ENCODE data around the gene GARIN5A.

GARIN5A gene

GRCh38 chr19:50497022-50497405 lies 20.4 kb upstream of the GARIN5A start:
- H3K9ac ChIP-seq (ENCODE audit: low read depth in 1 of 2, low read length in 2 of 2): no peak overlapping the region
- no peak overlapping the region for H3K27ac ChIP-seq (ENCODE audit: low read depth, low read length)
- no peak overlapping the region for H3K4me3 ChIP-seq (ENCODE audit: low read depth in 1 of 2, low read length in 2 of 2)

GRCh38 chr19:50496189-50497021 lies 19.8 kb upstream of the GARIN5A start:
- H3K36me3 ChIP-seq (ENCODE audit: control insufficient read depth in 1 of 2, insufficient read depth in 2 of 2, low read length in 2 of 2): no peaks in the 10 kb centered on the region
- no peak overlapping the region for H3K4me3 ChIP-seq (ENCODE audit: low read depth in 1 of 2, low read length in 2 of 2)
- H3K27ac ChIP-seq (ENCODE audit: low read depth, low read length): no peak overlapping the region
- no peak overlapping the region for H3K9ac ChIP-seq (ENCODE audit: low read depth in 1 of 2, low read length in 2 of 2)
- peaks cover 0 to 3% of the 10 kb centered on the region in 2 donors for H3K27me3 ChIP-seq (ENCODE audit: control insufficient read depth in 1 of 2, insufficient read depth in 2 of 2, low read length in 2 of 2)
- no peaks in the 10 kb centered on the region for H3K9me3 ChIP-seq (ENCODE audit: control insufficient read depth in 1 of 2, low read length in 2 of 2)
- H3K4me1 ChIP-seq (ENCODE audit: control insufficient read depth in 1 of 2, insufficient read depth in 2 of 2, low read length in 2 of 2): peaks cover 0 to 3% of the 10 kb centered on the region in 2 donors

More at GRCh38 chr19:50497022-50497405, 20.4 kb upstream of the GARIN5A start:
- Histone ChIP-seq H3K27me3 (ENCODE audit: control insufficient read depth in 1 of 2, insufficient read depth in 2 of 2, low read length in 2 of 2) (no peaks in the 10 kb centered on the region), H3K9me3 (ENCODE audit: control insufficient read depth in 1 of 2, low read length in 2 of 2) (no peaks in the 10 kb centered on the region), H3K4me1 (ENCODE audit: control insufficient read depth in 1 of 2, insufficient read depth in 2 of 2, low read length in 2 of 2) (peaks cover 0 to 2% of the 10 kb centered on the region in 2 donors), H3K36me3 (ENCODE audit: control insufficient read depth in 1 of 2, insufficient read depth in 2 of 2, low read length in 2 of 2) (no peaks in the 10 kb centered on the region)

DNA sequence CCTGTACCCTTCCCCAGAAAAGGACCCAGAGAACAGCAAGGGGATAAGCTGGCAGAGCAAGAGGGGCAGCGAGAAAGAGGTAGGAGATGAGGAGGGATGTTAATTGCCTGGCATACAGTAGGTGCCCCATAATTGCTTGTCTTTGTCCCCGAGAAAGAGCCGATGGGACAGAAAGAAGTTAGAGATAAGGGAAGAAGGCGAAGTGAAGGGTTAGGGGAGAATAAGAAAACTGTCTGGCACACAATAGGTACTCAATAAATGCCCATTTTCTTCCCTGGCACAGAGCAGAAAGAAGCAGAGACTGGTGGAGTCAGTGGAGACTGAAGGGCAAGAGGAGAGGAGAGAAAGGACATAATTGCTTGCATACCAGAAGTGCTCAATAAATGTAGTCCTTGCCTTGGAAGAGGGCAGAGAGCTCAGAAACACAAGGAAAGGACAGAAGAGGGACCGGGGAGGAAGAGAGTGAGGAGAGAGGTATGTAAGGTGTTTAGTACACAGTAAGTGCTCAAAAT lies 18.4 kb upstream of the GARIN5A start:
- Histone ChIP-seq H3K4me3 (ENCODE audit: low read depth in 1 of 2, low read length in 2 of 2) (no peak overlapping the region), H3K9ac (ENCODE audit: low read depth in 1 of 2, low read length in 2 of 2) (no peak overlapping the region), H3K27me3 (ENCODE audit: control insufficient read depth in 1 of 2, insufficient read depth in 2 of 2, low read length in 2 of 2) (peaks cover 0 to 3% of the 10 kb centered on the region in 2 donors), H3K4me1 (ENCODE audit: control insufficient read depth in 1 of 2, insufficient read depth in 2 of 2, low read length in 2 of 2) (peaks cover 0 to 3% of the 10 kb centered on the region in 2 donors), H3K36me3 (ENCODE audit: control insufficient read depth in 1 of 2, insufficient read depth in 2 of 2, low read length in 2 of 2) (no peaks in the 10 kb centered on the region), H3K9me3 (ENCODE audit: control insufficient read depth in 1 of 2, low read length in 2 of 2) (no peaks in the 10 kb centered on the region), H3K27ac (ENCODE audit: low read depth, low read length) (no peak overlapping the region)

DNA sequence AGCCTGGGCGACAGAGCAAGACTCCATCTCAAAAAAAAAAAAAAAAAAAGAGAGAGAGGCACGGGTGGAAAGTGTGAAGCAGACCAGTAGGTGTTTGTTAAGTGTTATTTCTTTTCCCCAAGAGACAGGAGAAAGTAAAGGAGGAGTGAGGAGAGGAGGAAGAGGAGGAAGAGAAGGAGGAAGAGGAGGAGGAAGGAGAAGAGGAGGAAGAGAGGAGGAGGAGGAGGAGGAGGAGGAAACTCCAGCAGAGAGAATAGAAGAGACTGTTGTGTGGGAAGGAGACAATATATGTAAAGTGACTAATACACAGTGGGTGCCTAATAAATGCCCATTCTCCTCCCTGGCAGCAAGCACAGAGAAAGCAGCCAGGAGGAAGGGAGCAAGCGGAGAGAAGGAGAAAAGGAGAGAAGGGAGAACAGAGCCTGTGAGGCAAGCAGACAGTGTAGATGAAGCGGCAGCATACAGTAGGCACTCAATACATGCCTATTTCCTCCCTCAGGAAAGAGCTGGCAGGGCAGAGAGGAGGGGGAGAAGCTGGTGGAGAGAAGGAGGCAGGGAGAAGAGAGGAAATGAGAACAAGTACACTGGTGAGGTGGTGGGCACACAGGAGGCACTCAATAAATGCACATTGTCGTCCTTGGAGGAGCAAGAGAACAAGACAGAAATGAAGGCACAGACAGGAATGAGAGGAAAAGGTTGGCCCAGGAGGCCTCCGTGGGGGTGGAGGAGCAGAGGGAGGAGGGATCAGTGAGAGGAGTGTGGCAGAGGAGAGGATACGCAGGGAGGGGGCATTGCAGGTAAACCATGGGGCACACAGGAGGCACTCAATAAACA lies 17.8 kb upstream of the GARIN5A start:
- Histone ChIP-seq H3K4me1 (ENCODE audit: control insufficient read depth in 1 of 2, insufficient read depth in 2 of 2, low read length in 2 of 2) (peaks cover 0 to 3% of the 10 kb centered on the region in 2 donors), H3K4me3 (ENCODE audit: low read depth in 1 of 2, low read length in 2 of 2) (no peak overlapping the region), H3K9me3 (ENCODE audit: control insufficient read depth in 1 of 2, low read length in 2 of 2) (no peaks in the 10 kb centered on the region), H3K27ac (ENCODE audit: low read depth, low read length) (no peak overlapping the region), H3K9ac (ENCODE audit: low read depth in 1 of 2, low read length in 2 of 2) (no peak overlapping the region), H3K36me3 (ENCODE audit: control insufficient read depth in 1 of 2, insufficient read depth in 2 of 2, low read length in 2 of 2) (no peaks in the 10 kb centered on the region), H3K27me3 (ENCODE audit: control insufficient read depth in 1 of 2, insufficient read depth in 2 of 2, low read length in 2 of 2) (peaks cover 0 to 3% of the 10 kb centered on the region in 2 donors)

GRCh38 chr19:50493171-50493570 lies 16.5 kb upstream of the GARIN5A start:
- Histone ChIP-seq H3K36me3 (ENCODE audit: control insufficient read depth in 1 of 2, insufficient read depth in 2 of 2, low read length in 2 of 2) (no peaks in the 10 kb centered on the region), H3K9me3 (ENCODE audit: control insufficient read depth in 1 of 2, low read length in 2 of 2) (no peaks in the 10 kb centered on the region), H3K4me3 (ENCODE audit: low read depth in 1 of 2, low read length in 2 of 2) (no peak overlapping the region), H3K4me1 (ENCODE audit: control insufficient read depth in 1 of 2, insufficient read depth in 2 of 2, low read length in 2 of 2) (peaks cover 0 to 3% of the 10 kb centered on the region in 2 donors), H3K27me3 (ENCODE audit: control insufficient read depth in 1 of 2, insufficient read depth in 2 of 2, low read length in 2 of 2) (peaks cover 0 to 3% of the 10 kb centered on the region in 2 donors), H3K9ac (ENCODE audit: low read depth in 1 of 2, low read length in 2 of 2) (no peak overlapping the region), H3K27ac (ENCODE audit: low read depth, low read length) (no peak overlapping the region)

DNA sequence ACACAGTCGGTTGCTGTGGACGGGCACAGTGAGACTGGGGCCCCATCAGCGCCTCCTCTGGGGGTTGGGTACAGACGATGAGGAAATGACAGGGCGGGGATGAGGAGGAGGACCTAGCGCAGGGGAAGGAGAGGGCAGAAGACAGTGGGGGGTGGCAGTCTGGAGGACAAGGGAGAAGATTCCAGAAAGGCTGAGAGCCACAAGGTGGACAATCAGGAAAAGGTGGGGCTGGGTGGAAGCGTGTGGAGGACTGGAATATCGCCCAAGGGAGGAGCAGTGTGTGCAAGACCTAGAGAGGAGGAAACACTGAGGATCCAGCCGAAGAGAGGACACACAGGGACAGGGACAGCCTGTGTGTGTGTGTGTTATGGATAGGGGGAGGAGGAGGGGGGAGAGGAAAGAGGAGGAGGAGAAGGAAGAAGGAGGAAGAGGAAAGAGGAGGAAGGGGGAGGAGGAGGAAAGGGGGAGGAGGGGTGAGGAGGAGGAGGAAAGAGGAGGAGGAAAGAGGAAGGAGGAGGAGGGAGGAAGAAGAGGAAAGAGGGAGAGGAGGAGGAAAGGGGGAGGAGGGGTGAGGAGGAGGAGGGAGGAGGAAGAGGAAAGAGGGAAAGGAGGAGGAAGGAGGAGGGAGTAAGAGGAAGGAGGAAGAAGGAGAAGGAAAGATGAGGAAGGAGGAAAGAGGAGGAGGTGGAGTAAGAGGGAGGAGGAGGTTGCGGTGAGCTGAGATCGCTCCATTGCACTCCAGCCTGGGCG lies 15.8 kb upstream of the GARIN5A start:
- Histone ChIP-seq H3K36me3 (ENCODE audit: control insufficient read depth in 1 of 2, insufficient read depth in 2 of 2, low read length in 2 of 2) (no peaks in the 10 kb centered on the region), H3K4me1 (ENCODE audit: control insufficient read depth in 1 of 2, insufficient read depth in 2 of 2, low read length in 2 of 2) (peaks cover 0 to 3% of the 10 kb centered on the region in 2 donors), H3K9me3 (ENCODE audit: control insufficient read depth in 1 of 2, low read length in 2 of 2) (no peaks in the 10 kb centered on the region), H3K27me3 (ENCODE audit: control insufficient read depth in 1 of 2, insufficient read depth in 2 of 2, low read length in 2 of 2) (peaks cover 1 to 3% of the 10 kb centered on the region in 2 donors), H3K9ac (ENCODE audit: low read depth in 1 of 2, low read length in 2 of 2) (no peak overlapping the region), H3K27ac (ENCODE audit: low read depth, low read length) (no peak overlapping the region), H3K4me3 (ENCODE audit: low read depth in 1 of 2, low read length in 2 of 2) (no peak overlapping the region)

GRCh38 chr19:50490991-50491472 lies 14.4 kb upstream of the GARIN5A start:
- H3K27me3 ChIP-seq (ENCODE audit: control insufficient read depth in 1 of 2, insufficient read depth in 2 of 2, low read length in 2 of 2): peaks cover 3% of the 10 kb centered on the region in 2 donors
- no peak overlapping the region for H3K4me3 ChIP-seq (ENCODE audit: low read depth in 1 of 2, low read length in 2 of 2)
- H3K36me3 ChIP-seq (ENCODE audit: control insufficient read depth in 1 of 2, insufficient read depth in 2 of 2, low read length in 2 of 2): no peaks in the 10 kb centered on the region
- peaks cover 0 to 6% of the 10 kb centered on the region in 2 donors for H3K9me3 ChIP-seq (ENCODE audit: control insufficient read depth in 1 of 2, low read length in 2 of 2)
- H3K27ac ChIP-seq (ENCODE audit: low read depth, low read length): no peak overlapping the region
- no peak overlapping the region for H3K9ac ChIP-seq (ENCODE audit: low read depth in 1 of 2, low read length in 2 of 2)
- peaks cover 0 to 3% of the 10 kb centered on the region in 2 donors for H3K4me1 ChIP-seq (ENCODE audit: control insufficient read depth in 1 of 2, insufficient read depth in 2 of 2, low read length in 2 of 2)

DNA sequence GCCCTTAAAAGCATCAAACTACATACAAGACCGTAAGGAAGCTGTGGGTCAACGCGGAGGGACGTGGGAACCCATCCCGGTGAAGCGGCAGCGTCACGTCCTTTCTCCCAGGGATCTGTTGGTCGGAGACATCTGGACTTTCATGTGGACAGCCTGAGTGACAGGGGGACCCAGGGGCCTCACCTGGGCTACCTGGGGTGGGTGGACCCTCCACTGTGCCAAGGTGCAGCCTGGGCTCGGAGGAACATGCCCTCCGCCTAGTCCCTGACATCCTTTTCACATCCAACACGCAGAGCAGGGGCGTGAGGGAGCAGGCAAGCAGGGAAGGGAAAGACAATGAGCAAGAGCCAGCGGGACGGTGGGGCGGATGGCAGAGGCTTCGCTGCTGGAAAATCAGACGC lies 13.8 kb upstream of the GARIN5A start:
- H3K9me3 ChIP-seq (ENCODE audit: control insufficient read depth in 1 of 2, low read length in 2 of 2): peaks cover 0 to 7% of the 10 kb centered on the region in 2 donors
- peaks cover 0 to 3% of the 10 kb centered on the region in 2 donors for H3K4me1 ChIP-seq (ENCODE audit: control insufficient read depth in 1 of 2, insufficient read depth in 2 of 2, low read length in 2 of 2)
- no peaks in the 10 kb centered on the region for H3K36me3 ChIP-seq (ENCODE audit: control insufficient read depth in 1 of 2, insufficient read depth in 2 of 2, low read length in 2 of 2)
- H3K4me3 ChIP-seq (ENCODE audit: low read depth in 1 of 2, low read length in 2 of 2): no peak overlapping the region
- H3K27me3 ChIP-seq (ENCODE audit: control insufficient read depth in 1 of 2, insufficient read depth in 2 of 2, low read length in 2 of 2): peaks cover 3% of the 10 kb centered on the region in 2 donors
- no peak overlapping the region for H3K27ac ChIP-seq (ENCODE audit: low read depth, low read length)
- H3K9ac ChIP-seq (ENCODE audit: low read depth in 1 of 2, low read length in 2 of 2): no peak overlapping the region

- Histone ChIP-seq H3K4me1 (ENCODE audit: control insufficient read depth in 1 of 2, insufficient read depth in 2 of 2, low read length in 2 of 2) (peaks cover 0 to 3% of the 10 kb centered on the region in 2 donors), H3K9me3 (ENCODE audit: control insufficient read depth in 1 of 2, low read length in 2 of 2) (peaks cover 0 to 7% of the 10 kb centered on the region in 2 donors), H3K36me3 (ENCODE audit: control insufficient read depth in 1 of 2, insufficient read depth in 2 of 2, low read length in 2 of 2) (peaks cover 0 to 5% of the 10 kb centered on the region in 2 donors), H3K27me3 (ENCODE audit: control insufficient read depth in 1 of 2, insufficient read depth in 2 of 2, low read length in 2 of 2) (peaks cover 3% of the 10 kb centered on the region in 2 donors), H3K4me3 (ENCODE audit: low read depth in 1 of 2, low read length in 2 of 2) (no peak overlapping the region), H3K27ac (ENCODE audit: low read depth, low read length) (no peak overlapping the region), H3K9ac (ENCODE audit: low read depth in 1 of 2, low read length in 2 of 2) (no peak overlapping the region)
These were observed 12.9 kb upstream of the GARIN5A start for GRCh38 chr19:50489461-50490011.
